ENCODE measurements around the gene OR13J1. TPM values are rescaled to one million over a fixed set of nuclear protein-coding genes. Genes with fewer than 3 reads are reported as not detected.

The OR13J1 gene
- polyA plus RNA-seq, 2 of the 4 experiments (the other 2 are of a cell fraction) = not detected

GRCh38 chr9:35862328-35862727, 7.9 kb downstream of the OR13J1 start:
- no peaks in the 10 kb centered on the region for H3K4me1 ChIP-seq
- TF ChIP-seq JUN (IDR thresholded peaks at IDR 0.05) (no peak), POLR2A (IDR thresholded peaks at IDR 0.05; ENCODE audit: low read length) (no peak), PBX3 (IDR thresholded peaks at IDR 0.05) (no peak), ZC3H11A (IDR thresholded peaks at IDR 0.05) (no peak), SREBF2 (IDR thresholded peaks at IDR 0.05) (no peak), EHMT2 (IDR thresholded peaks at IDR 0.05; ENCODE audit: low read depth) (no peak)
- TF ChIP-seq, protein P1, sequence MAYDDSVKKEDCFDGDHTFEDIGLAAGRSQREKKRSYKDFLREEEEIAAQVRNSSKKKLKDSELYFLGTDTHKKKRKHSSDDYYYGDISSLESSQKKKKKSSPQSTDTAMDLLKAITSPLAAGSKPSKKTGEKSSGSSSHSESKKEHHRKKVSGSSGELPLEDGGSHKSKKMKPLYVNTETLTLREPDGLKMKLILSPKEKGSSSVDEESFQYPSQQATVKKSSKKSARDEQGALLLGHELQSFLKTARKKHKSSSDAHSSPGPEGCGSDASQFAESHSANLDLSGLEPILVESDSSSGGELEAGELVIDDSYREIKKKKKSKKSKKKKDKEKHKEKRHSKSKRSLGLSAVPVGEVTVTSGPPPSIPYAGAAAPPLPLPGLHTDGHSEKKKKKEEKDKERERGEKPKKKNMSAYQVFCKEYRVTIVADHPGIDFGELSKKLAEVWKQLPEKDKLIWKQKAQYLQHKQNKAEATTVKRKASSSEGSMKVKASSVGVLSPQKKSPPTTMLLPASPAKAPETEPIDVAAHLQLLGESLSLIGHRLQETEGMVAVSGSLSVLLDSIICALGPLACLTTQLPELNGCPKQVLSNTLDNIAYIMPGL (CRISPR knock-in tag; IDR thresholded peaks at IDR 0.05; ENCODE audit: borderline replicate concordance) = no peak
- H3K4me2 ChIP-seq = no peak overlapping the region
- CTCF ChIA-PET = interaction anchor here (1.5 to 8.1 kb wide), 5 partner anchors 8 to 72 kb away, joined by 3 to 36 read pairs (median 6); no protein-coding TSS in a partner anchor
- 70% methylated on average over 4 of the region's 4 CpGs for WGBS (ENCODE audit: missing lambda C conversion rate)
- H3K4me3 ChIP-seq = no peak overlapping the region
- no peak for FAIRE-seq
- DNase-seq (ENCODE audit: low read depth in 1 of 2, low spot score in 1 of 2) = no peak
- no peak for ATAC-seq
- no peaks in the 10 kb centered on the region for H3K9me3 ChIP-seq
- H3K27ac ChIP-seq = no peak overlapping the region
- POLR2A ChIA-PET = no interaction called here

DNA sequence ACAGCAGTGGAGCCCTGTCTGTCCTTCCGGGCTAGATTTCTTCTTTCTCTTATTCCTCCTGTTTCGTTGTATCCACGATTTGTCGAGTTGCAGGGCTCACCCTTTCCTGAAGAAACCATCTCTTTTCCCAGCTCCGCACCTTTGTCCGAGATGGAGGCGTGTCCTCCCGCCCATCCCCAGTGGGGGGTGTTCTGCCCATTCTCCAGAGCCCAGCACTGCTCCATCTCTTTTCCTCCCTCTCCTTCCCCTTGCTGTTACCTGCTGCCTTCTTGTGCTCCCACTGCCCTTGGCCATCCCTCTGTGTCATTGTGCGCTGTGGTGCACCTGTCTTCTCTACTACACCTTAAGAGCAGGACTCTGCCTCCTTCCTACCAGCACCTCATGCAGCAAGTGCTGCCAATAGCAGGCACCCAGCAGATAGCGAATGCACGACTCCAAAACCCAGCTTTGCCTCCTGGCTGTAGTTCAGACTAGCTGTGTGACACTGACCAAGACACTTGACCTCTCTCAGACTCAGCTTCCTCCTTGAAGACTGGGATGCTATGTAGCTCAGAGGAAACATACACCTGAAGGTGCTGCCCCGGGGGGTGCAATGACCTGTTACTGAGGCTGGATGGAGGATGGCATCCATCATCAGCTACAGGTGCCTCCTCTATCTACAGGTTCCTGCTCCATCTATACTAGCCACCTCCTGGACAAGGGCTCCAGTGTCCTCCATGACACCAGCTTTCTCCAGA, 8.9 kb downstream of the OR13J1 start:
- ChIA-PET POLR2A (no interaction called here), CTCF (interaction anchor here (1.5 to 8.1 kb wide), 5 partner anchors 9 to 71 kb away, joined by 3 to 36 read pairs (median 6); no protein-coding TSS in a partner anchor)
- WGBS (ENCODE audit: missing lambda C conversion rate) = 42% methylated on average over 12 of the region's 12 CpGs
- no peak for DNase-seq (ENCODE audit: low read depth in 1 of 2, low spot score in 1 of 2)
- FAIRE-seq = no peak
- no peak overlapping the region for H3K4me3 ChIP-seq
- TF ChIP-seq ZFP36 (IDR thresholded peaks at IDR 0.05; ENCODE audit: borderline replicate concordance, partially characterized antibody) = no peak
- no peak for ATAC-seq
- H3K4me2 ChIP-seq = no peak overlapping the region
- H3K27ac ChIP-seq = no peak overlapping the region
- no peaks in the 10 kb centered on the region for H3K9me3 ChIP-seq
- no peaks in the 10 kb centered on the region for H3K4me1 ChIP-seq

- no peak for ATAC-seq
- FAIRE-seq = no peak
- ChIA-PET CTCF (interaction anchor here (1.1 to 8.1 kb wide), 3 partner anchors 22 to 70 kb away, joined by 3 to 36 read pairs (median 10); no protein-coding TSS in a partner anchor), POLR2A (no interaction called here)
- DNase-seq (ENCODE audit: low read depth in 1 of 2, low spot score in 1 of 2) = no peak
- no peaks in the 10 kb centered on the region for H3K4me1 ChIP-seq
- no peaks in the 10 kb centered on the region for H3K9me3 ChIP-seq
- H3K4me3 ChIP-seq = no peak overlapping the region
- 50% methylated on average over 3 of the region's 3 CpGs for WGBS (ENCODE audit: missing lambda C conversion rate)
- TF ChIP-seq HEYL (CRISPR knock-in tag; IDR thresholded peaks at IDR 0.05) (no peak), JUNB (IDR thresholded peaks at IDR 0.05) (no peak), BHLHE40 (IDR thresholded peaks at IDR 0.05; ENCODE audit: low read depth, low read length) (no peak), NR3C1 (IDR thresholded peaks at IDR 0.05) (no peak), FOSL2 (IDR thresholded peaks at IDR 0.05) (no peak), FOSL2 (CRISPR knock-in tag; IDR thresholded peaks at IDR 0.05) (no peak), HOXB5 (CRISPR knock-in tag; IDR thresholded peaks at IDR 0.05) (no peak), MAX (IDR thresholded peaks at IDR 0.05) (no peak), KDM1A (IDR thresholded peaks at IDR 0.05; ENCODE audit: low read depth) (no peak), FOSB (CRISPR knock-in tag; IDR thresholded peaks at IDR 0.05) (no peak)
- TF ChIP-seq, protein P2, sequence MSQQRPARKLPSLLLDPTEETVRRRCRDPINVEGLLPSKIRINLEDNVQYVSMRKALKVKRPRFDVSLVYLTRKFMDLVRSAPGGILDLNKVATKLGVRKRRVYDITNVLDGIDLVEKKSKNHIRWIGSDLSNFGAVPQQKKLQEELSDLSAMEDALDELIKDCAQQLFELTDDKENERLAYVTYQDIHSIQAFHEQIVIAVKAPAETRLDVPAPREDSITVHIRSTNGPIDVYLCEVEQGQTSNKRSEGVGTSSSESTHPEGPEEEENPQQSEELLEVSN (IDR thresholded peaks at IDR 0.05; ENCODE audit: borderline replicate concordance, low read depth) = no peak
- TF ChIP-seq, protein P1 (CRISPR knock-in tag; IDR thresholded peaks at IDR 0.05; ENCODE audit: borderline replicate concordance) = no peak
- TF ChIP-seq, protein P3, sequence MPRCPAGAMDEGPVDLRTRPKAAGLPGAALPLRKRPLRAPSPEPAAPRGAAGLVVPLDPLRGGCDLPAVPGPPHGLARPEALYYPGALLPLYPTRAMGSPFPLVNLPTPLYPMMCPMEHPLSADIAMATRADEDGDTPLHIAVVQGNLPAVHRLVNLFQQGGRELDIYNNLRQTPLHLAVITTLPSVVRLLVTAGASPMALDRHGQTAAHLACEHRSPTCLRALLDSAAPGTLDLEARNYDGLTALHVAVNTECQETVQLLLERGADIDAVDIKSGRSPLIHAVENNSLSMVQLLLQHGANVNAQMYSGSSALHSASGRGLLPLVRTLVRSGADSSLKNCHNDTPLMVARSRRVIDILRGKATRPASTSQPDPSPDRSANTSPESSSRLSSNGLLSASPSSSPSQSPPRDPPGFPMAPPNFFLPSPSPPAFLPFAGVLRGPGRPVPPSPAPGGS (IDR thresholded peaks at IDR 0.05) = no peak
- H3K27ac ChIP-seq = no peak overlapping the region
- H3K4me2 ChIP-seq = no peak overlapping the region
These were observed 10.2 kb downstream of the OR13J1 start for GRCh38 chr9:35859990-35860339.

Measured in A549 (cell line).